GM12874 (cell line): ENCODE results near the gene HERC4.

Source experiments
- CTCF ChIP-seq: IDR thresholded peaks from 2 replicates; pipeline ENCODE4 v1.5.1; 2011; ENCODE audit warnings: low read depth, mild to moderate bottlenecking, control low read depth, low read length, moderate library complexity; ENCODE audit not compliant: insufficient read depth

HERC4 gene

GRCh38 chr10:67935223-67935622, 139.9 kb downstream of the HERC4 start:
- TF ChIP-seq CTCF: no peak

GRCh38 chr10:67934336-67934735, 140.7 kb downstream of the HERC4 start:
- TF ChIP-seq CTCF: no peak

GRCh38 chr10:67933199-67933598, 141.9 kb downstream of the HERC4 start:
- TF ChIP-seq CTCF: no peak

- no peak for TF ChIP-seq CTCF
Measured at GRCh38 chr10:67926951-67927350, 148.1 kb downstream of the HERC4 start.

GRCh38 chr10:67925449-67926005, 149.6 kb downstream of the HERC4 start:
- TF ChIP-seq CTCF: no peak

GRCh38 chr10:67924136-67924535, 150.9 kb downstream of the HERC4 start:
- TF ChIP-seq CTCF: no peak

GRCh38 chr10:67923551-67923950, 151.5 kb downstream of the HERC4 start:
- TF ChIP-seq CTCF: no peak

GRCh38 chr10:67921065-67921464, 154.0 kb downstream of the HERC4 start:
- TF ChIP-seq CTCF: no peak
